Measurements from ENCODE around the gene DIS3L2.
"Not testable (repeated sequence)": the region's sequence is repeated elsewhere in the genome, so short reads cannot be mapped to it uniquely, and the experiment has no call there.

The DIS3L2 gene

DNA sequence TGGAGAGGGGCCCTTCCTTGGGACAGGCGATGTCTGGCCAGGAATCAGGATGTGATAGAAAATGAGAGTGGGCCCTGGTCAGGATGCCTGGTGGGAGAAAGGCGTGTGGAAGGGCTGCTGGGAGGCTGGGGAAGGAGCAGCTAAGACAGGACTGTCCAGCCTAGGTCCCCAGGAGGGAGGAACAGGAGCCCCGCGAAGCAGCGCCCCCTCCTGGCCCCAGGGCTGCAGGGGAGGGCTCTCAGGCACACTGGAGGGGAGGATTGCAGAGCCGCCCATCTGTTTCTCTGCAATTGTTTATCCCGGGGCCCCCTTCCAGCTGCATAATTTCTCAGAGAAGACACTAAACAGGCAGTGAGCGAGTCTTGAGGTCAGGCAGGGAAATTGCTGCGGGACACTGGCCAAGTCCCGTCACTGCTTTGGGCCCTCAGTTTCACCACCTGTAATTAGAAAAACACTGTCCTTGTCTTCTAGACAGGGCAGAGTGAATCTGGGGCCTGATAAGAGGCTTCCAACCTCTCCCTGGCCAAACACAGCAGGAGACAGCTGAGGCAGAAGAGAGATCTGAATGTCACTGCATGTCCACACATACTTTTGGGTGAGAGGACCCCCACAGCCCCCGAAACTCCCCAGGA, 31.4 kb upstream of the DIS3L2 start:
- DNase-seq: peak; percentile 26

- no peak for DNase-seq
Measured at GRCh38 chr2:231930593-231931281, 30.8 kb upstream of the DIS3L2 start.

GRCh38 chr2:231931481-231931915, 30.0 kb upstream of the DIS3L2 start:
- no peak for DNase-seq

- no peak for DNase-seq
Measured at GRCh38 chr2:231932711-231932970, 28.9 kb upstream of the DIS3L2 start.

GRCh38 chr2:231932985-231933915, 28.3 kb upstream of the DIS3L2 start:
- DNase-seq: no peak

- DNase-seq: no peak
Measured at GRCh38 chr2:231933916-231934401, 27.6 kb upstream of the DIS3L2 start.

DNA sequence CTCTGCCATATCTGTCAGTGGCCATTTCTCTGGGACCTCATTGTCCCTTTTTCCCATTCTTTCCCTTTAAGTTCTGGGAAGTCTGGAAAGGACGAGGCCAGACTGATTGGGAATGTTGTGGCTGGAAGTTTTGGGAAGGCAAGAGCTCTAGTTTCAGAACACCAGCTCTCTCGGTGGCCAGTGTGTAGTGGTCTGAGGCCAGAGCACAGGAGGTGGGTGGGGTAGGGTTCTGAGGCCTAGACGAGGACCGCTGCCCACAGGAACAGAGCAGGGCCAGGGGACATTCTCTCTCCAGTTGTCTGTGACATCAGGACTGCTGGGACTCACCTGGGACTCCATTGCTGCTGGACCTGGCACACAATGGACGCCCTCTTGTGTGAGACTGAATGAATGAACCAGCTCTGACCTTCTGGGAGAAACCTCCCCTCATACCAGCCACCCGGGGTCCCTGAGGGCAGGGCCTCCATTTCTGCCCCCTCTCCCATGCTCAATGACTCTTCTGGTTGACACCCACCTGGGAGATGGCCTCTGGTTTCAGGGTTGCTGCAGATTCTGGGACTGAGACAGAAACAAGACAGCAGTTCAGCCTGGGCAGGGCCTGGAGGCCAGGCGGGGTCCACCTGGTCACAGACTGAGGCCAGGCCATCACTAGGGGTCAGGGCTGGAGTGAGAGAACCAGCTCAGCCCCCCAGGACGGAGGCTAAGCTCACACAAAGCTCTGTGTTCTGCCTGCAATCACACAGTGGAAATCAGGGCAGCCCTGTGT, 26.9 kb upstream of the DIS3L2 start:
- DNase-seq: no peak

GRCh38 chr2:231935207-231935524, 26.3 kb upstream of the DIS3L2 start:
- DNase-seq: no peak

DNA sequence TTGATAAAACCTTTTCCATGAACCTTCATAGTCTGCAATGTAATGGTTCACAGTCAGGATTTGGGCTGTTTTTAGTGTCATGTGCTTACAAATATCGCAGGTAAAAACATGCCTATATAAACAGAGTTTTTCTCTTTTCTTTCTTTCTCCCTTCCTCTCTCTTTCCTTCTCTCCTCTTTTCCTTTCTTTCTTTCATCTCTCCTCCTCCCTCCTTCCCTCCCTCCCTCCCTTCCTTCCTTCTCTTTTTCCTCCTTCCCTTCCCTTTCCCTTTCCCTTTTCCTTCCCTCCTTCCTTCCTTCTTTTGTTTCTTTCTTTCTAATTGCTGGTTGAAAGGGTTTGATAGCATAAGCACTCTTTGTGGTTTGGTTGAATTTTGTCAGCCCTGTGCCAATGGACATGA, 25.7 kb upstream of the DIS3L2 start:
- no peak for DNase-seq

- DNase-seq: no peak
Measured at GRCh38 chr2:231936491-231936890, 25.0 kb upstream of the DIS3L2 start.

DNA sequence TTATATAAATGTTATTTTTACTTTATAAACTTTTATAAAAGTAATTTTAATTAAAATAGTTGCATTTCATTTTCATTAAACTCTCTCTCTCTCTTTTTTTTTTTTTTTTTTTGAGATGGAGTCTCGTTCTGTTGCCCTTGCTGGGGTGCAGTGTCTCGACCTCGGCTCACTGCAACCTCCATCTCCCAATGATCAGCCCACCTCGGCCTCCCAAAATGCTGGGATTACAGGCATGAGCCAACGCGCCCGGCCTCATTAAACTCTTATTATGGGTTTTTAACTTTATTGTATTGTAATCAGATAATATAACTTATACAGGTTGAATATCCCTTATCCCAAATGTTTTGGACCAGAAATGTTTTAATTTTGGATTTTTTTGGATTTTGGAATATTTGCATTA, 24.5 kb upstream of the DIS3L2 start:
- DNase-seq: no peak

GRCh38 chr2:231939022-231939421, 22.5 kb upstream of the DIS3L2 start:
- DNase-seq: no peak

- DNase-seq: no peak
Measured at GRCh38 chr2:231940795-231941194, 20.7 kb upstream of the DIS3L2 start.

DNA sequence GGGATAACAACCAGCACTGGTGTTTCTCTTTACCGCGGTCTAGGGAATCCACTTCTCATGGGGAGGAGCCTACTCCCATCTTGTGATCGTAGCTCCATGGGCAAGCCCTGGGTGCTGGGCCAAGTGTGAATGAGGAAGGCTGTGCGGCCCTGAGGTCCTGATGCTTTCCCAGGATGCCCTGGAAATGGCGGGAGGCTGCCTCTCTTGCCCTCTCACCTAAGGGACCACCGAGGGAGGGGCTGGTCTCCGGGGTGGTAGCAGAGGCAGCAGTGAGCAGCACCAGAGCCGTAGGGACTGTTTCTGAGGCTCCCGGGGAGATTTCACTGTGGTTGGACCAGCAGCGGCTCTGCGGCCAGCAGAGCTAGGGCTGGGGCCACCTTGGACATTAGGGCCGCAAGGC, 19.8 kb upstream of the DIS3L2 start:
- DNase-seq: no peak

DNA sequence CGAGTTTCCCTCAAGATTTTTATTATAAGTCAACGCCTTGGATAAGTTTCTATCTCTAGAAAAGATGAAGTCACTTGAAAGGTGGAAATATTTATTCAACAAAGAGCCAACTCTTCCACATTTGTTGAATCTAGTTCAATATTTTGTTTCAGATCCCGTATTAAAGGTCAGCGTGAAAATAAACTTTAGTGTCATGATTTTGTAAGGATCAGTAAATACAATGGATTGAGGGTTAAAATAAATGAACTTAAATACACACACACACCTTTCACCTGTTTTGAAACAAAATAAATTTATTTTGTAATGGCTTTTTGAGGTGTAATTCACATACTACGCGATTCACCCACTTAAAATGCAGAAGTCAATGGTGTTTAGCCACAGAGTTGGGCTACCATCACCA, 19.3 kb upstream of the DIS3L2 start:
- DNase-seq: no peak

GRCh38 chr2:231946241-231946814, 15.2 kb upstream of the DIS3L2 start:
- DNase-seq: no peak

- DNase-seq: not testable (repeated sequence)
Measured at GRCh38 chr2:231947112-231947511, 14.4 kb upstream of the DIS3L2 start.

GRCh38 chr2:231947694-231948093, 13.8 kb upstream of the DIS3L2 start:
- no peak for DNase-seq

DNA sequence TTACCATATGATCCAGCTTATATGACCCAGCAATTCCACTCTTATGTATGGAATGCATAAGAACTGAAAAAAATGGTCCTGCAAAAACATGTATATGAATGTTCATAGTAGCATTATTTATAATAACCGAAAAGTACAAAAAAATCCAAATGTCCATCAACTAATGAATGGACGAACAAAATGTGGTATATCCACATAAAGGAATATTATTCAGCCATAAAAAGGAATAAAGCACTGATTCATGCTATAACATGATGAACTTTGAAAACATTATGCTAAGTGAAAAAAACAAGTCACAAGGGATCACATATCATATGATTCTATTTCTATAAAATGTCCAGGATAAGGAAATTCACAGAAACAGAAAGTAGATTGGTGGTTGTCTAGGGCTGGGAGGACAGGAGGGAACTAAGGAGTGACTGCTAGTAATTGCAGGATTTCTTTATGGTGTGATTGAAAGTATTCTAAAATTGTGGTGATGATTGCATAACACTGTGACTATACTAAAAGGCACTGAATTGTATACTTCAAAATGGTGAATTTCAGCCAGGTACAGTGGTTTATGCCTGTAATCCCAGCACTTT, 10.0 kb upstream of the DIS3L2 start:
- no peak for DNase-seq

GRCh38 chr2:231955758-231956472, 5.6 kb upstream of the DIS3L2 start:
- DNase-seq: no peak

GRCh38 chr2:231957913-231958763, 3.4 kb upstream of the DIS3L2 start:
- DNase-seq: no peak
